Measurements from ENCODE around the gene BMPR1A. TPM values are rescaled to one million over a fixed set of nuclear protein-coding genes. Genes with fewer than 3 reads are reported as not detected.

BMPR1A gene
- total RNA-seq, 4 donors from 2014 or later = 17.7 to 35.5 (median 26.8) TPM

- TF ChIP-seq POLR2A (IDR thresholded peaks at IDR 0.05) (no peak), CTCF (IDR thresholded peaks at IDR 0.05) (no peak)
- 74 to 83% methylated on average over 6 of the region's 6 CpGs for WGBS, 2 donors
- DNase-seq (ENCODE audit: low spot score in 2 of 2) = no peak
- intact Hi-C loops (cut with DNase I; ENCODE audit: low total_unique reads) = loop anchor here (10.0 kb wide), 1 partner anchor 204 kb away; no protein-coding TSS in a partner anchor
- H3K4me3 ChIP-seq (ENCODE audit: low read depth, poor library complexity, severe bottlenecking) = no peak overlapping the region
These were observed 142.7 kb downstream of the BMPR1A start for GRCh38 chr10:86899132-86899531.

GRCh38 chr10:86899670-86900276 lies 143.4 kb downstream of the BMPR1A start:
- WGBS, 2 donors = 14 to 17% methylated on average over 9 of the region's 9 CpGs
- TF ChIP-seq POLR2A (IDR thresholded peaks at IDR 0.05) (no peak), CTCF (IDR thresholded peaks at IDR 0.05) (no peak)
- no peak overlapping the region for H3K4me3 ChIP-seq (ENCODE audit: low read depth, poor library complexity, severe bottlenecking)
- intact Hi-C loops (cut with DNase I; ENCODE audit: low total_unique reads) = loop anchor here (10.0 kb wide), 1 partner anchor 205 kb away; no protein-coding TSS in a partner anchor
- DNase-seq (ENCODE audit: low spot score in 2 of 2) = peak; percentile 71 to 87

- intact Hi-C loops (cut with DNase I; ENCODE audit: low total_unique reads) = no loop called here
- no peak for DNase-seq (ENCODE audit: low spot score in 2 of 2)
- 31 to 37% methylated on average over 2 of the region's 2 CpGs for WGBS, 2 donors
- no peak for TF ChIP-seq POLR2A (IDR thresholded peaks at IDR 0.05)
- TF ChIP-seq CTCF (IDR thresholded peaks at IDR 0.05) = no peak
- no peak overlapping the region for H3K4me3 ChIP-seq (ENCODE audit: low read depth, poor library complexity, severe bottlenecking)
These were observed 144.5 kb downstream of the BMPR1A start for GRCh38 chr10:86900955-86901354.

- no peak overlapping the region for H3K4me3 ChIP-seq (ENCODE audit: low read depth, poor library complexity, severe bottlenecking)
- WGBS, 2 donors = 92 to 95% methylated on average over 2 of the region's 2 CpGs
- no peak for DNase-seq (ENCODE audit: low spot score in 2 of 2)
- no peak for TF ChIP-seq CTCF (IDR thresholded peaks at IDR 0.05)
- TF ChIP-seq POLR2A (IDR thresholded peaks at IDR 0.05) = no peak
- intact Hi-C loops (cut with DNase I; ENCODE audit: low total_unique reads) = no loop called here
These were observed 148.2 kb downstream of the BMPR1A start for GRCh38 chr10:86904600-86904999.

- WGBS, 2 donors = 68 to 72% methylated on average over 1 of the region's 1 CpG
- intact Hi-C loops (cut with DNase I; ENCODE audit: low total_unique reads) = no loop called here
- no peak overlapping the region for H3K4me3 ChIP-seq (ENCODE audit: low read depth, poor library complexity, severe bottlenecking)
- DNase-seq (ENCODE audit: low spot score in 2 of 2) = no peak
- TF ChIP-seq CTCF (IDR thresholded peaks at IDR 0.05) (no peak), POLR2A (IDR thresholded peaks at IDR 0.05) (no peak)
These were observed 149.0 kb downstream of the BMPR1A start for GRCh38 chr10:86905429-86905828.

GRCh38 chr10:86914734-86915133 lies 158.3 kb downstream of the BMPR1A start:
- H3K4me3 ChIP-seq (ENCODE audit: low read depth, poor library complexity, severe bottlenecking) = no peak overlapping the region
- intact Hi-C loops (cut with DNase I; ENCODE audit: low total_unique reads) = no loop called here
- DNase-seq (ENCODE audit: low spot score in 2 of 2) = no peak
- WGBS, 2 donors = 89 to 98% methylated on average over 1 of the region's 1 CpG
- TF ChIP-seq CTCF (IDR thresholded peaks at IDR 0.05) (no peak), POLR2A (IDR thresholded peaks at IDR 0.05) (no peak)

Measured in lower leg skin (tissue), 4 donors.